Measurements from ENCODE around the gene LMAN1. TPM values are rescaled to one million over a fixed set of nuclear protein-coding genes. Genes with fewer than 3 reads are reported as not detected.

The LMAN1 gene
- total and polyA plus RNA-seq, 2 of the 4 experiments (the other 2 are of a cell fraction) = 83.1 to 213 TPM

DNA sequence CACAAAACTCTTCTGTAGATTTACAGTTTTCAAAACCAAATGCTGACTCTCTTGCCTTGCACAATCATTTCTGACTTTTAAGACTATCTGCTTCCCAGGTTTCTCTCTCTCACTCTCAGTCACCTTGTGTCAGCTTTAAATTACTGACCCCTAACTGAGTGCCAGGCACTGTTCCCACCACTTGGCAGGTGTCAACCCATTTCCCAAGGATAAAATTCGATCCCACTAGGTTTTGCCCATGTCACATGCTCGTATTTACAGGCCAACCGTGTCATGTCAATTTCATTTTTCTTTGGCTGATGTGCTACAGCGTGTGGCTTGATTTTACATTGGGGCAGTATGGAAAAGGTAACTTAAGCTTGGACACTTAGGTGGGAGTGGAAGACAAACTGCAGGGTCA is 26.1 kb upstream of the LMAN1 start:
- no peak overlapping the region for H3K56ac ChIP-seq (ENCODE audit: extremely low read depth, insufficient read depth, low read length)
- H3K4me3 ChIP-seq (ENCODE audit: insufficient read depth, low read depth, low read length) = no peak overlapping the region
- H2BK120ac ChIP-seq (ENCODE audit: low read depth, low read length) = no peak overlapping the region
- no peak overlapping the region for H3K14ac ChIP-seq (replicated peaks; ENCODE audit: low read depth, low read length)
- H3K18ac ChIP-seq (ENCODE audit: low read depth, low read length) = no peak overlapping the region
- DNase-seq (no peak), ATAC-seq (ENCODE audit: low read depth) (no peak)
- peaks cover 8% of the 10 kb centered on the region for H3K27me3 ChIP-seq (ENCODE audit: control insufficient read depth, insufficient read depth, low read length)
- ChIA-PET POLR2A (ENCODE audit: unreplicated experiment) (no interaction called here), CTCF (no interaction called here)
- dilution Hi-C loops (cut with HindIII; ENCODE audit: low sequenced_read_pairs, unreplicated experiment) = no loop called here
- H3K4me1 ChIP-seq (ENCODE audit: control insufficient read depth, insufficient read depth, low read length) = no peaks in the 10 kb centered on the region; the same call in 1 of the 2 replicates
- H4K20me1 ChIP-seq (ENCODE audit: insufficient read depth, low read length) = no peaks in the 10 kb centered on the region
- H3K27ac ChIP-seq (ENCODE audit: insufficient read depth, low read length) = no peak overlapping the region
- H4K8ac ChIP-seq (ENCODE audit: low read depth in 2 of 2, low read length in 2 of 2) = no peak overlapping the region
- no peak overlapping the region for H2AK5ac ChIP-seq (ENCODE audit: low read depth, low read length)
- no peak overlapping the region for H2BK20ac ChIP-seq (ENCODE audit: low read depth, low read length)
- H4K91ac ChIP-seq (ENCODE audit: insufficient read depth, low read depth, low read length) = no peak overlapping the region
- H3K9me3 ChIP-seq (ENCODE audit: control insufficient read depth, insufficient read depth, low read length) = no peaks in the 10 kb centered on the region
- WGBS, 2 experiments (ENCODE audit: extremely low coverage in 2 of 2, insufficient read length in 1 of 2) = 85% methylated on average over 3 of the region's 4 CpGs; no CpG with 5 or more reads in 1 of the 2 experiments
- intact Hi-C loops (cut with micrococcal nuclease) = no loop called here
- no peaks in the 10 kb centered on the region for H3K36me3 ChIP-seq (ENCODE audit: control insufficient read depth, insufficient read depth, low read length)
- H2BK5ac ChIP-seq (ENCODE audit: low read depth, low read length, poor library complexity, severe bottlenecking) = no peak overlapping the region
- H3K4me2 ChIP-seq (ENCODE audit: low read depth, low read length) = no peak overlapping the region
- H2BK15ac ChIP-seq (ENCODE audit: low read depth, low read length) = no peak overlapping the region
- no peak overlapping the region for H3K4ac ChIP-seq (ENCODE audit: low read depth, low read length)
- no peaks in the 10 kb centered on the region for H3K9me1 ChIP-seq (ENCODE audit: insufficient read depth, low read length)
- TF ChIP-seq MAFK (IDR thresholded peaks at IDR 0.05; ENCODE audit: low read depth, low read length) (no peak), BHLHE40 (IDR thresholded peaks at IDR 0.05; ENCODE audit: low read depth, low read length) (no peak), MAZ (IDR thresholded peaks at IDR 0.05; ENCODE audit: borderline replicate concordance, low read depth, low read length) (no peak), RAD21 (IDR thresholded peaks at IDR 0.05; ENCODE audit: low read length) (no peak), SMC3 (IDR thresholded peaks at IDR 0.05; ENCODE audit: low read depth, low read length) (no peak), CEBPB (IDR thresholded peaks at IDR 0.05; ENCODE audit: low read depth, low read length) (no peak), MXI1 (IDR thresholded peaks at IDR 0.05; ENCODE audit: borderline replicate concordance, low read depth, low read length) (no peak)
- TF ChIP-seq, protein P1, sequence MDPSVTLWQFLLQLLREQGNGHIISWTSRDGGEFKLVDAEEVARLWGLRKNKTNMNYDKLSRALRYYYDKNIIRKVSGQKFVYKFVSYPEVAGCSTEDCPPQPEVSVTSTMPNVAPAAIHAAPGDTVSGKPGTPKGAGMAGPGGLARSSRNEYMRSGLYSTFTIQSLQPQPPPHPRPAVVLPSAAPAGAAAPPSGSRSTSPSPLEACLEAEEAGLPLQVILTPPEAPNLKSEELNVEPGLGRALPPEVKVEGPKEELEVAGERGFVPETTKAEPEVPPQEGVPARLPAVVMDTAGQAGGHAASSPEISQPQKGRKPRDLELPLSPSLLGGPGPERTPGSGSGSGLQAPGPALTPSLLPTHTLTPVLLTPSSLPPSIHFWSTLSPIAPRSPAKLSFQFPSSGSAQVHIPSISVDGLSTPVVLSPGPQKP (IDR thresholded peaks at IDR 0.05; ENCODE audit: borderline replicate concordance, low read depth, low read length) = no peak
- TF ChIP-seq, protein P2, sequence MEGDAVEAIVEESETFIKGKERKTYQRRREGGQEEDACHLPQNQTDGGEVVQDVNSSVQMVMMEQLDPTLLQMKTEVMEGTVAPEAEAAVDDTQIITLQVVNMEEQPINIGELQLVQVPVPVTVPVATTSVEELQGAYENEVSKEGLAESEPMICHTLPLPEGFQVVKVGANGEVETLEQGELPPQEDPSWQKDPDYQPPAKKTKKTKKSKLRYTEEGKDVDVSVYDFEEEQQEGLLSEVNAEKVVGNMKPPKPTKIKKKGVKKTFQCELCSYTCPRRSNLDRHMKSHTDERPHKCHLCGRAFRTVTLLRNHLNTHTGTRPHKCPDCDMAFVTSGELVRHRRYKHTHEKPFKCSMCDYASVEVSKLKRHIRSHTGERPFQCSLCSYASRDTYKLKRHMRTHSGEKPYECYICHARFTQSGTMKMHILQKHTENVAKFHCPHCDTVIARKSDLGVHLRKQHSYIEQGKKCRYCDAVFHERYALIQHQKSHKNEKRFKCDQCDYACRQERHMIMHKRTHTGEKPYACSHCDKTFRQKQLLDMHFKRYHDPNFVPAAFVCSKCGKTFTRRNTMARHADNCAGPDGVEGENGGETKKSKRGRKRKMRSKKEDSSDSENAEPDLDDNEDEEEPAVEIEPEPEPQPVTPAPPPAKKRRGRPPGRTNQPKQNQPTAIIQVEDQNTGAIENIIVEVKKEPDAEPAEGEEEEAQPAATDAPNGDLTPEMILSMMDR (conservative IDR thresholded peaks at IDR 0.05; ENCODE audit: low read depth, low read length) = no peak
- no peak overlapping the region for H2AK9ac ChIP-seq (replicated peaks; ENCODE audit: low read depth, low read length, poor library complexity)
- H3K23ac ChIP-seq (ENCODE audit: low read depth, low read length) = no peak overlapping the region
- BruUV-seq (replicated peaks) = no TSS peak
- in situ Hi-C loops (cut with MboI; ENCODE audit: low sequenced_read_pairs) = no loop called here
- H3K79me1 ChIP-seq (ENCODE audit: low read depth in 1 of 2, low read length in 2 of 2) = no peaks in the 10 kb centered on the region
- H2AFZ ChIP-seq (replicated peaks; ENCODE audit: low read length, poor library complexity) = no peak overlapping the region
- H3K9ac ChIP-seq (ENCODE audit: low read depth, low read length) = no peak overlapping the region
- H4K5ac ChIP-seq (ENCODE audit: low read depth, low read length) = no peak overlapping the region
